Activated naive CD4-positive, alpha-beta T cell treated with anti-CD3 and anti-CD28 coated beads, Interleukin-2, amount 50 U/mL, for 24 hours (primary cell): ENCODE results near the gene PRPF6.

Experiments
- H3K27ac Mint-ChIP-seq: one replicate; pipeline ENCODE4 v1.8.0; 2021; ENCODE audit warnings: mild to moderate bottlenecking, mixed read lengths
- H3K27me3 Mint-ChIP-seq: one replicate; pipeline ENCODE4 v1.8.0; 2021; ENCODE audit warnings: mixed read lengths
- H3K36me3 Mint-ChIP-seq: one replicate; pipeline ENCODE4 v1.8.0; 2021; ENCODE audit warnings: mixed read lengths
- H3K4me1 Mint-ChIP-seq: one replicate; pipeline ENCODE4 v1.8.0; 2021; ENCODE audit warnings: mixed read lengths
- H3K4me3 Mint-ChIP-seq: one replicate; pipeline ENCODE4 v1.8.0; 2021; ENCODE audit warnings: mild to moderate bottlenecking, mixed read lengths
- H3K9me3 Mint-ChIP-seq: one replicate; pipeline ENCODE4 v1.8.0; 2021; ENCODE audit warnings: mixed read lengths

PRPF6 gene

DNA sequence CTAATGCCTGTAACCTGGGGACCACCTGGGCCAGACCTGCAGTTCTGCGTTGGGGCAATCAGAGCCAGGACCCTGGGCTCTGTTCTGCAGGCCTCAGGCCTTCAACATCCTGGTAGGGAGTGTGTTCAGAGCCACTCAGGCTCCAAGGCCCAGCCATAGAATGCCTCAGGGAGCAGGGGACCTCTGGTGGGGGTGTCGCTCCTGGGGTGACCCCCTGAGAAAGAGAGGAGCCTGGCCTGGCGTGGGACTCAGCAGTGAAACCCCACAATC is 37.2 kb upstream of the PRPF6 start:
- peaks cover 28% of the 10 kb centered on the region for H3K4me1 Mint-ChIP-seq
- no peaks in the 10 kb centered on the region for H3K27me3 Mint-ChIP-seq
- H3K36me3 Mint-ChIP-seq, result no peaks in the 10 kb centered on the region
- H3K9me3 Mint-ChIP-seq, result no peaks in the 10 kb centered on the region
- no peak overlapping the region for H3K27ac Mint-ChIP-seq
- no peak overlapping the region for H3K4me3 Mint-ChIP-seq

DNA sequence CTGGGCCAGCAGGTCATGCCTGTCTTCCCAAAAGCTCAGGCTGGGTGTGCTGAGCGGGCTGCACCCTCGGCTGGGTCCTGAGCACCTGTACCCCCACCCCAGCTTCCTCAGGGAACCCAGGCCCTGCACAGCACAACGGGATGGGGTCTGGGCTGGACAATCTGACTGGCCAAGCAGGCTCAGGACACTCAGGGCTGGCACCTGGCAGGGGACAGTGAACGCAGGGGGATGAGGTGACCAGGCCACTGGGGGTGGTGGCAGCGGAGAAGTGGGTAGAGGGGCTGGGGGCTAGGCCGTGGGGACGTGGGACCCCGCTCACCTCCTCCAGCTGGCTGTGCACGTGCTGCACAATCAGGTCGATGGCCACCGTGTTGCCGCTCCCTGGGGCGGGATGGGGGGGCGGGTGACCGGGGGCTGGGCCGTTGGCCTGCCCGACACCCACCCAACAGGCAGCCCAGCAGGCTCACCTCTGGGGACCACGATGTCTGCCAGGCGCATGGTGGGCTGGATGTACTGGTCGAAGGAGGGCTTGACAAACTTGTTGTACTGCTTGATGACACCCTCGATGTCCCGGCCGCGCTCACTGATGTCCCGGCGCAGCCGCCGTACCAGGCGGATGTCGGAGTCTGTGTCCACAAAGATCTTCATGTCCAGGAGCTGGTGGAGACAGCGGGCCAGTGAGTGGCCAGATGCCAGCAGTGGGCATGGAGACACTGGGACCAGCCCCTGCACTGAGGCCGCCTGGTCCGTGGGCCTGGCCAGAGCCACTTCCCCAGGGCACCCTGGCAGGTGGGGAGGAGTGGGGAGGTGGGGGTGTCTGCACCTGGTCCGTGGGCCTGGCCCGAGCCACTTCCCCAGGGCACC is 36.6 kb upstream of the PRPF6 start:
- H3K36me3 Mint-ChIP-seq, result no peaks in the 10 kb centered on the region
- no peaks in the 10 kb centered on the region for H3K27me3 Mint-ChIP-seq
- H3K9me3 Mint-ChIP-seq, result no peaks in the 10 kb centered on the region
- peaks cover 33% of the 10 kb centered on the region for H3K4me1 Mint-ChIP-seq
- no peak overlapping the region for H3K27ac Mint-ChIP-seq
- H3K4me3 Mint-ChIP-seq, result no peak overlapping the region

DNA sequence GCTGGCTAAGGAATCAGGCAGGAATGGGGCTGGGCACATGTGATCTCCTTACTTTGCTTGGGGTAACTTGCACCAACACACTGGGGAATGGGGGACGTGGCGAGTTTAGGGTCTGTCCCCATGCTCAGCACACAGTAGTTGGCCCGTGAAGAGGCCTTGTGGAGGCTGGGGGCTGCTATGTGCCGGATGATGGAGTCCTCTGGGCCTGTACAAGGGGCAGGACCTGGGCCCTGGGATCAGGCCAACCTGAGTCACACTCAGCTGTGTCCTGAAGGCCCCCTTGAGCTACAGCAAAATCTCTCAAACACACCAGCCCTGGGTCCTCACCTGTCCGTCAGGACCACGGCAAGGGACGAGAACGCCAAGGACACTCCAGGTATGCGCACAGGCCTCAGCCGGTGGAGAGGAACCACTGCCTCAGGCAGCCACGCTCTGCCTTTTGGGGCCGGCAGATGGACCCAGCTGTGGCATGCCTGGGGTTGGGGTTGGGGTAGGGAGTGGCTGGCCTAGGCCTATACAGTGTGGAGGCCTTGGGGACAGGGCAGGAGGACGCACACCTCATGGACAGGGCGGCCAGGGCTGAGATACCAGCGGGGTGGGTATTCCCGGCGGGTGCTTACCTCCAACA is 35.8 kb upstream of the PRPF6 start:
- H3K4me1 Mint-ChIP-seq, result peaks cover 41% of the 10 kb centered on the region
- H3K27ac Mint-ChIP-seq, result no peak overlapping the region
- H3K27me3 Mint-ChIP-seq, result no peaks in the 10 kb centered on the region
- H3K4me3 Mint-ChIP-seq, result no peak overlapping the region
- no peaks in the 10 kb centered on the region for H3K36me3 Mint-ChIP-seq
- no peaks in the 10 kb centered on the region for H3K9me3 Mint-ChIP-seq

DNA sequence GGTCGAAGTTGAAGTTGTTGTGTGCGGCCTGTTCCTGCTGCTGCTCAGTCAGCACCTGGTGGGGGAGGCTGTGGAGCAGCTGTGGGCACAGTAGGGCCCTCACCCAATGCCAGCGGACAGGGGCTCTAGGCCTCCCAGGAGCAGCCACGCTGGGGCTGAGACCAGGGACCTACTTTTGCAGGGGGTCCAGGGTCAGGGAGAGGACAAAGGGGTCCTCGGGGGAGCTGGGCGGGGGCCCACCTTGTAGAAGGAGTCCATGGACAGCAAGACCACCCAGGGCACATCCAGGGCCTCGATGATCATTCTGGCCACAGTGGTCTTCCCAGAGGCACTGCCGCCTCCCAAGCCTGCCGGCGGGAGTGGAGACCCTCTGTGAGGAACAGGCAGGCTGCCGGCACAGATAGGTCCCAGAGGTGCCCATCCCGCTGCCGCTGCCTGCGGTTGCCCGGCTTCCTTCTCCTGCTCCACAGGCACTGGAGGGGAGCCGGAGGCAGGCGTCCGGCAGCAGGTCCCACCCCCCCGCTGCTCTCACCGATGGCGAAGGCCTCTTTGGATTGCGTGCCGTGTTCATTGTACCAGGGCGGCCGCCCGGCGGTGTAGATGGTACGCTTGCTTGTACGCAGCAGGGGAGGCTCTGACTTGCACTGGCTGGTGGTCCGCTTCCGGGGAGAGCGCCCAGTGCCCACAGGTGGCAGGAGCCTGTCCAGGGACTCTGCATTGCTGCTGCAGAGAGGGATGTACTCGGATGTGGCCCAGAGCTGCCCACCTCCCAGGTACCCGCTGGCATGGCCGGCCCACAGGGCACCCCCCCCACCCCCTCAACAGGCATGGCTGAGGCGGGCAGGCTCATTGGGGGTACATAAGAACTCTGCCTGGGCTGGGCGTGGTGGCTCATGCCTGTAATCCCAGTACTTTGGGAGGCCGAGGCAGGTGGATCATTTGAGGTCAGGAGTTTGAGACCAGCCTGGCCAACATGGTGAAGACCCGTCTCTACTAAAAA is 34.7 kb upstream of the PRPF6 start:
- Mint-ChIP-seq H3K4me1 (peaks cover 38% of the 10 kb centered on the region), H3K27me3 (no peaks in the 10 kb centered on the region), H3K36me3 (no peaks in the 10 kb centered on the region), H3K27ac (no peak overlapping the region), H3K4me3 (no peak overlapping the region), H3K9me3 (no peaks in the 10 kb centered on the region)

DNA sequence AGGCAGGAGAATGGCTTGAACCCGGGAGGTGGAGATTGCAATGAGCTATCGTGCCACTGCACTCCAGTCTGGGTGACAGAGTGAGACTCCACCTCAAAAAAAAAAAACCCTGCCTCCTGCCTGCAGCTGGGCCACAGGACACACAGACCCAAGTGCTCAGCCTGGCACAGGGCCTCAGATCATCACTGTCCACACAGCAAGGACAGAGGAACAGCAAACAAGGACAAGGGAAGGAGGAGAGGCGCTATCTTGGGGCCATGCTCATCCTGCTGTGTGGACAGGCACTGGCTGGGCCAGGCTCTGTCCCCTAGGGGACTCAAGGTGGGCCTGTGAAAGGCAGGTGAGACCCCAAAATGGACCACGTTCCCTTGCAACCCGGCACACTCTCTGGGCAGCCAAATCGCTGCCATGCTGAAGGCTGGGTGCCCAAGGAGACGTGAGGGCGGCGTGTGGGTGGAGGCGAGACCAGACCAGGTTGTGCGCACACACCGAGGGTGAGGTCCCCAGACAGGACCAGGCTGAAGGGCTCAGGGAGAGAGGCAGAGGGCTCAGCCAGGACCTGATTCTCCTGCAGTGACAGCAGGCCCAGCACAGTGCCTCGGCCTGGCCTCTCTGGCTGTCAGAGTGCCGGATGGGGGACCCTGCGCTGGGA is 33.8 kb upstream of the PRPF6 start:
- no peaks in the 10 kb centered on the region for H3K27me3 Mint-ChIP-seq
- no peaks in the 10 kb centered on the region for H3K36me3 Mint-ChIP-seq
- no peaks in the 10 kb centered on the region for H3K9me3 Mint-ChIP-seq
- H3K4me1 Mint-ChIP-seq, result peaks cover 37% of the 10 kb centered on the region
- peak overlapping the region; percentile 86 for H3K4me3 Mint-ChIP-seq
- peak overlapping the region; percentile 83 for H3K27ac Mint-ChIP-seq

DNA sequence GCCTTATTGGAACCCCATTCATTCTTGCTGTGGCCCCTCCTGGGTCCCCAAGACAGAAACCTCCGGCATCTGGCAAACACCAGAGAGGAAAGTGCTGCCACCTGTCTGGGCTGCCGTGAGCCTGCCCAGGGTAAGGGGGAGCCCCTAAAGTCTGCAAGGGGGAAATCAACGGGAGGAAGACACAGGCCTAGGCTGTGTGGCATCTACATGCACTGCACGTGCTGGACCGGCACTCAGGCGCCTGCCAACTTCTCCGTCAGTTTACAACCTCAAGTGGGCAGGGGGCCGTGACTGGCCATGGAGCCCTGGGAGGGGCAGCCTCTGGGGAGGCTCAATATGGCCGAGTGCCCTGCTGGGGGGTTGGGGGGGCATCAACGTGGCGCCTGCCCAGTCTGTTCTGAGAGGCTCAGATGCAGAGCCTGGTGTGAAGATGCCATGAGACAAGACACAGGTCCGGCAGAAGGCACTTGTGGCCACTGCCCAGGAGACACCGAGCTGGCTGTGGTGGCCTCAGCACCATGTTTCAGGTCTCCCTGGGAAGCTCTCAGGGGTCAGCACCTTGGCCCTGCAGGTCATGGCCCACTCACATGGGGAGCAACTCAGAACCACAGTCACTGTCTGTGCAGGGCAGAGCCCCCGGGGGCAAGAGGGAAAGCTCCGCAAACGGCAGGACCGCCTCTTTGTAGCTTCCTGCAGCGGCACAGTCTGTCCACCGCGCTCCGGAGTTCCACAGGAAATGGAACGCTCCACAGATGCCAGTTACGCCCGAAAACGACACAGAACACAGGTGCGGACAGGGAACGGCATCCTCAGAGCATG is 33.1 kb upstream of the PRPF6 start:
- Mint-ChIP-seq H3K4me1 (peaks cover 33% of the 10 kb centered on the region), H3K4me3 (peak overlapping the region; percentile 86), H3K27ac (peak overlapping the region; percentile 95), H3K27me3 (no peaks in the 10 kb centered on the region), H3K36me3 (no peaks in the 10 kb centered on the region), H3K9me3 (no peaks in the 10 kb centered on the region)

DNA sequence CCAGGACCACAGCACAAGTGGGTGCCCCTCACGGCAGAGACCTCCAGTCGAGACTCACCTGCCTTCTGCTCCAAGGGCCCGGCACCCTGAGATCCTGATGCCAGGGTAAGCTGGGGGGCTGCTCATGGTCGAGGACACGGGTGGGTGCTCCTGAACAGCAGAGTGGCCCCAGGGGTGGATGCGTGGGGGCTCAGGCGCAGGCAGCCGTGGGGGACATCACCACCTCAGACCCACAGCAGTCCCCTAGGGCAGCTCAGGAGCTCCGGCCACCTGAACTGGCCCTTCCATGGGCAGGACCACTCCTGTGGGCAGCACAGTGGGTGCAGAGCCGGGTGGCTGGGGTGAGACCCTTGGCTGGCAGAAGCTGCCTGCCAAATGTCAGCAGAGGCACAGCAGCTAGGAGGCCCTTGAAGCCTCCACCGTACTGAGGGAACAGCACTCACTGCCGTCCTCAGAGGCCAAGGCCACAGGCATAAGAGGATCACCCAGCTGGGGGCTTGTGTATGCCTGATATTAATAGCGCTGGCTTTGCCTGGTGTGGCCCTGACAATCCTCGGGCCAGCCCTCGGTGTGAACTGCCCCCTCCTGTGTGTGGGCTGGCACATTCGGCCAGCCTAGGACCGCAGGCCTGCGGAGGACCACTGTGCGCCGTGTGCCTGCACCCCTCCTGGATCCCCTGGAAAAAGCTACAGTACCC is 30.1 kb upstream of the PRPF6 start:
- H3K4me1 Mint-ChIP-seq, result peaks cover 55% of the 10 kb centered on the region
- no peak overlapping the region for H3K27ac Mint-ChIP-seq
- no peak overlapping the region for H3K4me3 Mint-ChIP-seq
- H3K9me3 Mint-ChIP-seq, result no peaks in the 10 kb centered on the region
- H3K27me3 Mint-ChIP-seq, result no peaks in the 10 kb centered on the region
- no peaks in the 10 kb centered on the region for H3K36me3 Mint-ChIP-seq

DNA sequence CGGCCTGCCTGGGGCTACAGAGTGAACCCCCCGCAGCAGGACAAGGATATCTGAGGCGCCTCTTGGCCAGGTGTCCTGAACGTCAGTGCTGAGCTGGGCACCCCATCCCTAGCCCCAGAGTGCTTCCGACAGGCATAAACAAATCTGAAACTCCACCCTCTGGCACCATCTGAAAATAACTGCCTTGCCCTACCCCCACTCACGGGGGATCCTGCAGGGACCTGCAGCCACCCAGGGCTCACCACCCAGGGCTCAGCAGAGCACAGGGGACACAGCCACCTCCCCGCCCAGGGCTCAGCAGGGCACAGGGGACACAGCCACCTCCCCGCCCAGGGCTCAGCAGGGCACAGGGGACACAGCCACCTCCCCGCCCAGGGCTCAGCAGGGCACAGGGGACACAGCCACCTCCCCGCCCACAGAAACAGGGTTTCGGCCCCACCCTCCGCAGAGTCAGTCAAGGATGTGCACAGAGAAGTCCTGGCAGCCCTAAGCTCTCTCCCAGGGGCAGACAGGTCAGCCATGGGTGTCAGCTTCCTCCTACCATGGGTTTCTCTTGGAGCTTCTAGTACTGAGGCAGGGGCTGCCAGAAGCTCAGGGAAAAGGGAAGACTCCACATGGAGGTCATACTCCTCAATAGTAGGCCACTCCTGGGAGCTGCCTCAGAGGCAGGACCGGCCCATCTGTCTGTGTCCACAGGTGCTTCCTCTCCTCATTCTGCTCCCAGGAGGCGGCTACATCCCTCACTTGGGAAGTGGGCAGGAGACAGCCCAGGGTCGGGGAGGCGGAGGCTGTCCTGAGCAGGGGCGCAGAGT is 29.3 kb upstream of the PRPF6 start:
- no peaks in the 10 kb centered on the region for H3K9me3 Mint-ChIP-seq
- H3K4me3 Mint-ChIP-seq, result no peak overlapping the region
- H3K27ac Mint-ChIP-seq, result no peak overlapping the region
- H3K36me3 Mint-ChIP-seq, result no peaks in the 10 kb centered on the region
- peaks cover 55% of the 10 kb centered on the region for H3K4me1 Mint-ChIP-seq
- no peaks in the 10 kb centered on the region for H3K27me3 Mint-ChIP-seq

DNA sequence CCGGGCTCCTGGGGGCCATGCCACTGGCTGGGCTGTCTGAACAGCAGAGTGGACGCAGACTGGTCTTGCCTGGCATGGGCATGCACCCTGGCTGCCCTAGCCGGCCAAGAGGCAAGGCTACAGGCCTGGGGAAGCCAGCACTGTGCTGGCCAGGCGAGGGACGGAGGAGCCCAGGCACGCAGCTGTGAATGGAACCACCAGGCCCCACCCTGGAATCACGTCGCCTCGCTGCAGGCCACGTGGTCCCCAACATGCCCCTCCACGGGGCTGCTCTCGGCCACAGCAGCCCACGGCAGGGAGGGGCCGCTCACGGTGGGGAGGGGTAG is 28.8 kb upstream of the PRPF6 start:
- Mint-ChIP-seq H3K27me3 (no peaks in the 10 kb centered on the region), H3K4me1 (peaks cover 53% of the 10 kb centered on the region), H3K9me3 (no peaks in the 10 kb centered on the region), H3K4me3 (no peak overlapping the region), H3K36me3 (no peaks in the 10 kb centered on the region), H3K27ac (no peak overlapping the region)

DNA sequence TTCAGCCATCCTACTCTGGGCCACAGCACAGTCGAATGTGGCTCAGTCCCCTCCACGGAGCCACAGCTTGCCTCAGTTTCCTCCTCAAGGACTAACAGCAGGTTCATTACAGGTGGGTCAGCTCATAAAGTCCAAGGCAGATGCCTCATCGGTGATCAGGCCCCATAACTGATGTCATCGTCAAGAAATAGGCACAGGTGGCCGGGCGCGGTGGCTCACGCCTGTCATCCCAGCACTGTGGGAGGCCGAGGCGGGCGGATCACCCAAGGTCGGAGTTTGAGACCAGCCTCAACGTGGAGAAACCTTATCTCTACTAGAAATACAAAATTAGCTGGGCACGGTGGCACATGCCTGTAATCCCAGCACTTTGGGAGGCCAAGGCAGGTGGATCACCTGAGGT is 28.2 kb upstream of the PRPF6 start:
- Mint-ChIP-seq H3K36me3 (no peaks in the 10 kb centered on the region), H3K4me3 (no peak overlapping the region), H3K27me3 (no peaks in the 10 kb centered on the region), H3K27ac (no peak overlapping the region), H3K4me1 (peaks cover 52% of the 10 kb centered on the region), H3K9me3 (no peaks in the 10 kb centered on the region)

DNA sequence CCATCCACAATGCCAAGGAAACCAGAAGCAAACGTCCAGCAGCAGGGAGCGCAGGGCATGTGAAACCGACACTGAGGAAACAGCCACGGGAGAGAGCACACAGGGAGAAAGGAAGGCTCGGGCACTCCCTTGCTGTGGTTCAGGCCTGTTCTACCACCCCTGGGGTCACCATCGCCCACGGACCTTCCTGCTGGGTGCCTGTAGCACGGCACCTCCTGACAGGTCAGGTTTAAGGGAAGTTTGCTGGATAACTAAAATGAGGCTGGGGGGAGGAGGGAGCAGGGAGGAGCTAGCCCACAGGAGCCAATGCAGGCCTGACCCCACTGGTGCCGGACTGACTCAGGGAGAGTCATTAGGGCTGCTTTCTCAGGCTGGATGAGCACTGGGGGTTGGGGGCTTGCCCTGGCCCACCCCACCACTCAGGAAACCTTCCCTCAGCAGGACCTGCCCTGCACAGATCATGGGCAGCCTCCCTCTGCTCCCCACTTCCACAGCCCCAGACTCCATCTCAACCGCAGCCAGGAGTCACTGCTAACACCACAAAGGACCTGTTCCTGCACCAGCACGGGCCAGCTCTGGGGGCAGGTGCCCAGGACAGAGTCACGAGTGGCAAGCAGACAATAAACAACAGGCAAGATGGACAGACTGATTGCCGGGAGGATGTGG is 27.0 kb upstream of the PRPF6 start:
- no peaks in the 10 kb centered on the region for H3K27me3 Mint-ChIP-seq
- no peaks in the 10 kb centered on the region for H3K9me3 Mint-ChIP-seq
- H3K36me3 Mint-ChIP-seq, result no peaks in the 10 kb centered on the region
- H3K27ac Mint-ChIP-seq, result peak overlapping the region; percentile 65
- peak overlapping the region; percentile 82 for H3K4me3 Mint-ChIP-seq
- H3K4me1 Mint-ChIP-seq, result peaks cover 44% of the 10 kb centered on the region

DNA sequence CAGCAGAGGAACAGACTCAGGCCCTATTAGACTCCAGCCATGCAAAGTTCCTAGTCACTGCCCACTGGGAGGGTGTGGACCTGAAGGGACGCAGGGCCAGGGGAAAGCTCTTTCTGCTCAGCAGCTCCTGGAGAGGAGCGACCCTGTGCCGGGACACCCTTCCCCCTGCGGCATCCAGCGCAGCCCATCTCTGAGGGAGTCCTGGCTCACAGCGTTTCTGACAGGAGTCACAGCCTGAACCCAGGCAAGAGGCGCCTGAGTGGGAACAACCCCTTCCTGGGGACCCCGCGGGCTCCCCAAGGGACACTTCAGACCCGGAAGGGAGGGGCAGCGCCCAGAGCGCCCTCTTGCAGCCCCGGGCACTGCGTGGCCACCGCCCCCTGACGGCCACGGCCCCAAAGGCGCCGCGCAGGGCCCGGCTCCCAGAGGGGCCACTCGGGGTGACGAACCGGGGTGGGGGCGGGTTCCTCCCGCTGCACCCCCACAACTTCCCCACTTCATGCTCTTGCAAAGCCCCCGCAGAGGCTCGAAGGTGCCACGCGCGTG is 25.6 kb upstream of the PRPF6 start:
- no peaks in the 10 kb centered on the region for H3K9me3 Mint-ChIP-seq
- H3K36me3 Mint-ChIP-seq, result no peaks in the 10 kb centered on the region
- peaks cover 32% of the 10 kb centered on the region for H3K4me1 Mint-ChIP-seq
- peak overlapping the region; percentile 4 for H3K27ac Mint-ChIP-seq
- no peaks in the 10 kb centered on the region for H3K27me3 Mint-ChIP-seq
- peak overlapping the region; percentile 82 for H3K4me3 Mint-ChIP-seq
